Calu3 (cell line): ENCODE data around the gene UGT1A10. TPM values are rescaled to one million over a fixed set of nuclear protein-coding genes. Genes with fewer than 3 reads are reported as not detected.

Experiments
- BruUV-seq: library from RNA; stranded (reverse); fragments of 400-500 nt; replicated peaks from 2 replicates; lab custom pipeline; 2021; lab: Mats Ljungman, UMichigan
- CTCF ChIA-PET: fragments of 300-600 bp; sonication (Branson Sonifier 250); formaldehyde crosslinking; loops from one replicate; lab custom pipeline; 2022; ENCODE audit warnings: antibody characterized with exemption; lab: Charles Lee
- DNase-seq: peaks from one replicate; pipeline ENCODE4 v3.0.0; 2022
- H3K27ac Mint-ChIP-seq: one replicate; pipeline ENCODE4 v1.8.0; 2022; ENCODE audit warnings: mixed read lengths; ENCODE audit not compliant: unreplicated experiment
- H3K27me3 Mint-ChIP-seq: one replicate; pipeline ENCODE4 v1.8.0; 2022; ENCODE audit warnings: mixed read lengths; ENCODE audit not compliant: unreplicated experiment
- H3K36me3 Mint-ChIP-seq: one replicate; pipeline ENCODE4 v1.8.0; 2022; ENCODE audit warnings: mild to moderate bottlenecking, moderate library complexity, mixed read lengths; ENCODE audit not compliant: insufficient read depth, unreplicated experiment
- H3K4me1 Mint-ChIP-seq: one replicate; pipeline ENCODE4 v1.8.0; 2022; ENCODE audit warnings: mild to moderate bottlenecking, low read depth, mixed read lengths; ENCODE audit not compliant: unreplicated experiment
- H3K4me3 Mint-ChIP-seq: one replicate; pipeline ENCODE4 v1.8.0; 2022; ENCODE audit warnings: mild to moderate bottlenecking, low read depth, moderate library complexity, mixed read lengths; ENCODE audit not compliant: unreplicated experiment
- H3K9me3 Mint-ChIP-seq: one replicate; pipeline ENCODE4 v1.8.0; 2022; ENCODE audit warnings: low read depth, mixed read lengths; ENCODE audit not compliant: unreplicated experiment
- intact Hi-C: fragments of 100-400 bp; cut with micrococcal nuclease; formaldehyde crosslinking; loops from one replicate; pipeline ENCODE4 v1.10.0; 2022; ENCODE audit not compliant: unreplicated experiment
- total RNA-seq: library from RNA; stranded (reverse); gene quantifications from 2 replicates; pipeline ENCODE4 v1.2.3, GENCODE V29; 2022
- TF ChIP-seq, protein P1 (sequence below): fragments of 200-600 bp; IDR thresholded peaks from one replicate; pipeline ENCODE4 v1.8.0; 2022; ENCODE audit warnings: antibody characterized with exemption; ENCODE audit not compliant: unreplicated experiment

UGT1A10 gene
- total RNA-seq, 1 experiment from 2014 or later = 107 TPM

DNA sequence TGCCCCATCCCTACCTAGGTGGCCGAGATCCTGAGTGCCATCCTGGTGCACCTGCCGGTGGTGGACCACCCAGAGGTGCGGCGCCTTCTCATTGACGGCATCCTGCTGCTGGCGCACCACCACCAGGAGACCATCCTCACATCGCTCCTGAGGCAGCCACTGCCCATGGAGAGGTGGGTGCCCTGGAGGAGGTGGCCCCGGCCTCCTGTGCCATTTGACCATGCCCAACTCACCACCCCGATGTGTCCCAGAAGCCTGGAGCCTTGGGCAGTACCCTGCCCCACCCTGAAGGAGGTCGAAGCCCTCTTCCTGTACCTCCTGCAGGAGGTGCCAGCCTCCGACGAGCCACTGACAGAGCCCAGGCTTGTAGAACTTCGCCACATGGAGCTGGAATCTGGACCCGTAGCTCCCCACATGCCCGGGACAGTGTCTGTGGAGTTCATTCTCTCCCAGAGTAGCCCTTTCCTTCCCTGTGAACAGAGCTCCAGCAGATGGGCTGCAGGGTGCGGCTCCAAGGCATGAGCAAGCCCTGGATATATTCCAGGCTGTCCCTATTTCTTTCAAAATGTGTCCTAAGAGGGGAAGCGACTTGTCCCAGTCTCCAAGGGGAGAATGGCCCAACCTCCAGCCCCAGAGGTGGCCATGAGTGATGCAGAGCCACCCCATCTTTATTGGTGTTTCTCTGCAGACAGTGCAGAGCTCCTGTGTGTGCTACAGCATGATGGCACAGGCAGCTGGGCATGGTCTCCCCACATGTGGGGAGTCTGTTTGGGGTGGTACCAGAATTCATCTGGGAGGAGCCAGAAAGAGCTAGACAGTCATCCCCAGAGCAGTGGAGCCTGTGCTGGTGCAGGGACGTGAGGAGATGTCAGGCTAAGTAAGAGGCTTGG lies 183.9 kb downstream of the UGT1A10 start:
- TF ChIP-seq, protein P1, sequence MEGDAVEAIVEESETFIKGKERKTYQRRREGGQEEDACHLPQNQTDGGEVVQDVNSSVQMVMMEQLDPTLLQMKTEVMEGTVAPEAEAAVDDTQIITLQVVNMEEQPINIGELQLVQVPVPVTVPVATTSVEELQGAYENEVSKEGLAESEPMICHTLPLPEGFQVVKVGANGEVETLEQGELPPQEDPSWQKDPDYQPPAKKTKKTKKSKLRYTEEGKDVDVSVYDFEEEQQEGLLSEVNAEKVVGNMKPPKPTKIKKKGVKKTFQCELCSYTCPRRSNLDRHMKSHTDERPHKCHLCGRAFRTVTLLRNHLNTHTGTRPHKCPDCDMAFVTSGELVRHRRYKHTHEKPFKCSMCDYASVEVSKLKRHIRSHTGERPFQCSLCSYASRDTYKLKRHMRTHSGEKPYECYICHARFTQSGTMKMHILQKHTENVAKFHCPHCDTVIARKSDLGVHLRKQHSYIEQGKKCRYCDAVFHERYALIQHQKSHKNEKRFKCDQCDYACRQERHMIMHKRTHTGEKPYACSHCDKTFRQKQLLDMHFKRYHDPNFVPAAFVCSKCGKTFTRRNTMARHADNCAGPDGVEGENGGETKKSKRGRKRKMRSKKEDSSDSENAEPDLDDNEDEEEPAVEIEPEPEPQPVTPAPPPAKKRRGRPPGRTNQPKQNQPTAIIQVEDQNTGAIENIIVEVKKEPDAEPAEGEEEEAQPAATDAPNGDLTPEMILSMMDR = no peak
- Mint-ChIP-seq H3K9me3 (no peaks in the 10 kb centered on the region), H3K4me1 (no peaks in the 10 kb centered on the region), H3K4me3 (no peak overlapping the region), H3K27ac (no peak overlapping the region), H3K36me3 (peaks cover 5% of the 10 kb centered on the region), H3K27me3 (peaks cover 20% of the 10 kb centered on the region)
- CTCF ChIA-PET = interaction anchor here (1.3 kb wide), 1 partner anchor 12 kb away, joined by 4 read pairs; no protein-coding TSS in a partner anchor
- intact Hi-C loops = no loop called here
- no TSS peak for BruUV-seq
- DNase-seq = no peak

DNA sequence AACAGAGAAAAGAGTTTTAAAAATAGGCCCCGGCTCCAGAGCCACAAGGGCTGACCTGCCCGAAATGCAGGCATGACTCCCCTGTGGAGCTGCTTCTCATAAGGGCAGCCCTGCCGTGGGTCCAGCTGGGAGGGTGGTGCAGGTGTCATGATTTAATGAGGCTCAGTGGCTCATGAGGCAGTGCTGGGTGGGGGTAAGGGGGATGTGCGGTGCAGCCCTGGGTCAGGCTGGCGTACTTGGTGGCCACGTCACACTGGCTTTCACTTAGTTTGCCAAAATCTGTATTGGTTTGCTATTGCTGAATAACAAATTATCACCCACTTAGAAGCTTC lies 184.5 kb downstream of the UGT1A10 start:
- no peak for DNase-seq
- CTCF ChIA-PET = interaction anchor here (1.3 kb wide), 1 partner anchor 12 kb away, joined by 4 read pairs; no protein-coding TSS in a partner anchor
- Mint-ChIP-seq H3K4me3 (no peak overlapping the region), H3K4me1 (no peaks in the 10 kb centered on the region), H3K27ac (no peak overlapping the region), H3K9me3 (no peaks in the 10 kb centered on the region), H3K36me3 (peaks cover 5% of the 10 kb centered on the region), H3K27me3 (peaks cover 20% of the 10 kb centered on the region)
- TF ChIP-seq, protein P1 = no peak
- intact Hi-C loops = no loop called here
- BruUV-seq = no TSS peak

DNA sequence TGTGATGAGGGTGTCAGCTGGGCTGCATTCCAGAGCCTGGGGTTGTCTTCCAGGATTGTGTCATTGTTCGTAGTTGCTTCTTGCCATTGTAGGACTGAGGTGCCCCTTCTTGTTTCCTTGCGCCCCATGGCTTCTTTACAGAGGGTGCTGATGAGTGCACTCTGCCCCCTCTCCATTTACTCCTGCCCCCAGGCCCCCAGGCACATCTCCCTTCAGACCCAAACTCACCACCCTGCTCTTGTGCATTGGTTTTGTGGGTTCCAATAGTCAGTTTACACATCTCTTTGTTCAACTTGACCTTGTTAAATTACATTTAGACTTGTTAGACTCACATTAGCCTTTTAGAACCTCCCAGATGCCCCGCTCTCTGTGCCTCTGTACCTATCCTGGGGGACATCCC lies 184.9 kb downstream of the UGT1A10 start:
- intact Hi-C loops = no loop called here
- Mint-ChIP-seq H3K27ac (no peak overlapping the region), H3K9me3 (no peaks in the 10 kb centered on the region), H3K4me3 (no peak overlapping the region), H3K4me1 (no peaks in the 10 kb centered on the region), H3K36me3 (peaks cover 5% of the 10 kb centered on the region), H3K27me3 (peaks cover 20% of the 10 kb centered on the region)
- no peak for DNase-seq
- CTCF ChIA-PET = interaction anchor here (1.3 kb wide), 1 partner anchor 11 kb away, joined by 4 read pairs; no protein-coding TSS in a partner anchor
- TF ChIP-seq, protein P1 = no peak
- no TSS peak for BruUV-seq

DNA sequence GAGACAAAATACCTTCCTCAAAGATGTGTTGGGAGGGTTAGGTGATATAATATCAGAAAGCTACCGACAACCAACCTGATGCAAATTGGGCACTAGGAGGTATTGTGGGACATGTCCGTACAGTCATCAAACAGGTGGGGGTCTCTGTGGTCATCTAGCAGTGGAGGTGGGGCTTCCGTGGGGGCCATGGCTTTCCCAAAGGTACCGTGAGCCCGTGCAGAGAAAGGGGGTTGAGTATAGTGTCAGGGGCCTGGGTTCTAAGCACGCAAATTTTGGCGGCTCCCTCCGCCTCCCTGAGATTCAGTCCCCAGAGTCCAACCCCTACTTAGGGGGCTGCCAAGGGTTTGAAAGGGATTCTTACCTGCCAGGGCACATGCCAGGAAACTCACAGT lies 185.5 kb downstream of the UGT1A10 start:
- H3K4me3 Mint-ChIP-seq = no peak overlapping the region
- no peak overlapping the region for H3K27ac Mint-ChIP-seq
- H3K36me3 Mint-ChIP-seq = peaks cover 5% of the 10 kb centered on the region
- no peaks in the 10 kb centered on the region for H3K9me3 Mint-ChIP-seq
- intact Hi-C loops = no loop called here
- DNase-seq = no peak
- H3K27me3 Mint-ChIP-seq = peaks cover 20% of the 10 kb centered on the region
- CTCF ChIA-PET = no interaction called here
- BruUV-seq = no TSS peak
- TF ChIP-seq, protein P1 = no peak
- no peaks in the 10 kb centered on the region for H3K4me1 Mint-ChIP-seq
